ENCODE results near the gene MARK4. TPM values are rescaled to one million over a fixed set of nuclear protein-coding genes. Genes with fewer than 3 reads are reported as not detected.
"Not testable (repeated sequence)": the region's sequence is repeated elsewhere in the genome, so short reads cannot be mapped to it uniquely, and the experiment has no call there.

The MARK4 gene
- total RNA-seq, 4 donors from 2014 or later = 11.0 to 40.8 (median 13.2) TPM

GRCh38 chr19:45306040-45306439 is 55.0 kb downstream of the MARK4 start:
- no peaks in the 10 kb centered on the region for H3K9me3 ChIP-seq
- TF ChIP-seq, protein P1, sequence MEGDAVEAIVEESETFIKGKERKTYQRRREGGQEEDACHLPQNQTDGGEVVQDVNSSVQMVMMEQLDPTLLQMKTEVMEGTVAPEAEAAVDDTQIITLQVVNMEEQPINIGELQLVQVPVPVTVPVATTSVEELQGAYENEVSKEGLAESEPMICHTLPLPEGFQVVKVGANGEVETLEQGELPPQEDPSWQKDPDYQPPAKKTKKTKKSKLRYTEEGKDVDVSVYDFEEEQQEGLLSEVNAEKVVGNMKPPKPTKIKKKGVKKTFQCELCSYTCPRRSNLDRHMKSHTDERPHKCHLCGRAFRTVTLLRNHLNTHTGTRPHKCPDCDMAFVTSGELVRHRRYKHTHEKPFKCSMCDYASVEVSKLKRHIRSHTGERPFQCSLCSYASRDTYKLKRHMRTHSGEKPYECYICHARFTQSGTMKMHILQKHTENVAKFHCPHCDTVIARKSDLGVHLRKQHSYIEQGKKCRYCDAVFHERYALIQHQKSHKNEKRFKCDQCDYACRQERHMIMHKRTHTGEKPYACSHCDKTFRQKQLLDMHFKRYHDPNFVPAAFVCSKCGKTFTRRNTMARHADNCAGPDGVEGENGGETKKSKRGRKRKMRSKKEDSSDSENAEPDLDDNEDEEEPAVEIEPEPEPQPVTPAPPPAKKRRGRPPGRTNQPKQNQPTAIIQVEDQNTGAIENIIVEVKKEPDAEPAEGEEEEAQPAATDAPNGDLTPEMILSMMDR (IDR thresholded peaks at IDR 0.05) = no peak
- TF ChIP-seq POLR2A (IDR thresholded peaks at IDR 0.05) = no peak
- no peak for TF ChIP-seq EP300 (IDR thresholded peaks at IDR 0.05; ENCODE audit: low read depth)
- no peak for TF ChIP-seq POLR2AphosphoS5 (IDR thresholded peaks at IDR 0.05)
- 57 to 60% methylated on average over 1 to 9 of the region's 9 CpGs for WGBS, 2 donors (ENCODE audit: low coverage in 1 of 2)
- H3K4me1 ChIP-seq = no peaks in the 10 kb centered on the region
- in situ Hi-C loops (cut with MboI; ENCODE audit: low pct_ligation_motif_present in 1 of 4, low pct_unique_long_range_greater_than_20kb in 1 of 4, low sequenced_read_pairs in 3 of 4) = no loop called here
- intact Hi-C loops (cut with DNase I; ENCODE audit: low total_unique reads) = no loop called here
- no peak overlapping the region for H3K4me3 ChIP-seq
- no peak for DNase-seq
- H3K36me3 ChIP-seq = no peaks in the 10 kb centered on the region
- H3K27ac ChIP-seq = no peak overlapping the region
- no peaks in the 10 kb centered on the region for H3K27me3 ChIP-seq

GRCh38 chr19:45306518-45307027 is 55.5 kb downstream of the MARK4 start:
- Histone ChIP-seq H3K4me3 (no peak overlapping the region), H3K4me1 (no peaks in the 10 kb centered on the region), H3K36me3 (no peaks in the 10 kb centered on the region), H3K9me3 (no peaks in the 10 kb centered on the region), H3K27ac (no peak overlapping the region), H3K27me3 (no peaks in the 10 kb centered on the region)
- TF ChIP-seq POLR2AphosphoS5 (IDR thresholded peaks at IDR 0.05) = no peak
- TF ChIP-seq POLR2A (IDR thresholded peaks at IDR 0.05) = no peak
- TF ChIP-seq, protein P1 (IDR thresholded peaks at IDR 0.05) = no peak
- no peak for TF ChIP-seq EP300 (IDR thresholded peaks at IDR 0.05; ENCODE audit: low read depth)
- WGBS, 2 donors (ENCODE audit: low coverage in 1 of 2) = 84% methylated on average over 13 of the region's 18 CpGs; no CpG with 5 or more reads in 1 of the 2 donors
- no peak for DNase-seq
- intact Hi-C loops (cut with DNase I; ENCODE audit: low total_unique reads) (no loop called here), in situ Hi-C loops (cut with MboI; ENCODE audit: low pct_ligation_motif_present in 1 of 4, low pct_unique_long_range_greater_than_20kb in 1 of 4, low sequenced_read_pairs in 3 of 4) (no loop called here)

DNA sequence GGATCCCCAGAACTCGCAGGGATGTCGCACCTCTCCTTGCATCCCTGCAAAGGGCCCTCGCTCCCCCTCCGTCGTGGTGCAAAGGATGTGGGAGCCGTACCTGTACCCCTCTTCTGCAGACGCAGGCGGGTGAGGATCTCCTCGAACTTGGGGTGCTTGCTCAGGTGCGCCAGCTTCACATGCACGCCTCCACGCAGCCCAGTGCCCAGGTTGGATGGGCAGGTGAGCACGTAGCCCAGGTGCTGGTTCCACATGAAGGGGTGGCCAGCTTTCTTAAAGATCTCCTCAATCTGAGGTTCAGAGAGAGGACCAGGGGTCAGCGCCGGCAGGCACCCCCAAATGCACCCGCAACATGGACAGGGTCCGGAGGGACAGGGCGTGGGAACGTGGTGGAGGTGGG is 56.3 kb downstream of the MARK4 start:
- TF ChIP-seq, protein P1 (IDR thresholded peaks at IDR 0.05) = no peak
- TF ChIP-seq EP300 (IDR thresholded peaks at IDR 0.05; ENCODE audit: low read depth) (no peak), POLR2AphosphoS5 (IDR thresholded peaks at IDR 0.05) (no peak), POLR2A (IDR thresholded peaks at IDR 0.05) (no peak)
- no peaks in the 10 kb centered on the region for H3K4me1 ChIP-seq

DNA sequence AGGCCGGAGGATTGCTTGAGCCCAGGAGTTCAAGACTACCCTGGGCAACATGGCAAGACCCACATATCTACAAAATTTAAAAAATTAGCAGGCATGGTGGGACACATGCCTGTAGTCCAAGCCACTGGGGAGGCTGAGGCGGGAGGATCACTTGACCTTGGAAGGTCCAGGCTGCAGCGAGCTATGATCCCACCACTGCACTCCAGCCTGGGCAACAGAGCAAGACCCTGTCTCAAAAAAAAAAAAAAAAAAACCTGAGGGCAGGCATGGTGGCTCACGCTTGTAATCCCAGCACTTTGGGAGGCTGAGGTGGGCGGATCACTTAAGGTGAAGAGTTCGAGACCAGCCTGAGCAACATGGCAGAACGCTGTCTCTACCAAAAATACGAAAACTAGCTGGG is 58.3 kb downstream of the MARK4 start:
- H3K36me3 ChIP-seq; H3K4me3 ChIP-seq; H3K27me3 ChIP-seq; DNase-seq; intact Hi-C loops (cut with DNase I; ENCODE audit: low total_unique reads); in situ Hi-C loops (cut with MboI; ENCODE audit: low pct_ligation_motif_present in 1 of 4, low pct_unique_long_range_greater_than_20kb in 1 of 4, low sequenced_read_pairs in 3 of 4); H3K4me1 ChIP-seq; H3K27ac ChIP-seq; H3K9me3 ChIP-seq: not testable (repeated sequence)
- 92 to 94% methylated on average over 5 to 8 of the region's 8 CpGs for WGBS, 2 donors (ENCODE audit: low coverage in 1 of 2)

More for the DNA sequence above, 56.3 kb downstream of the MARK4 start:
- Histone ChIP-seq H3K27ac (no peak overlapping the region), H3K4me3 (no peak overlapping the region), H3K27me3 (no peaks in the 10 kb centered on the region), H3K9me3 (no peaks in the 10 kb centered on the region), H3K36me3 (no peaks in the 10 kb centered on the region)
- DNase-seq = no peak
- in situ Hi-C loops (cut with MboI; ENCODE audit: low pct_ligation_motif_present in 1 of 4, low pct_unique_long_range_greater_than_20kb in 1 of 4, low sequenced_read_pairs in 3 of 4) (no loop called here), intact Hi-C loops (cut with DNase I; ENCODE audit: low total_unique reads) (no loop called here)
- 93% methylated on average over 19 of the region's 19 CpGs; no CpG with 5 or more reads in 1 of the 2 donors for WGBS, 2 donors (ENCODE audit: low coverage in 1 of 2)

DNA sequence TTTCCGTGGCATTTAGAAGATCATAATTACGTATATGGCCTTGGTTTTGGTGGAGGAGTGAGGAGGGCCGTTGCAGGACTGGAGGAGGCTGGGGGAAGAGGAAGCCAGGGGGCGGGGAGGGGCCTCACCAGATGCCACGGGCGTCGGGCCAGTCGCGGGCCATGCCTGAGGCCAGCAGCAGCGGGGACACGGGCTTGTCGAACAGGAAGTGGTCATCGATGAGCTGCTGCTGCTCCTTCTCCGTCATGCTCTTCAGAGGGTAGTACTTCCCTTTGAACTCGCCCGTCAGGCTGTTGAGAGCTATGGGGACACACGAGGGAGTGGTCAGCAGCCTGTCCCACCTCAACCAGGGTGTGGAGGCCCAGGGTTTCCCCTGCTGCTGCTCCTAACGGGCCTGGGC is 60.5 kb downstream of the MARK4 start:
- in situ Hi-C loops (cut with MboI; ENCODE audit: low pct_ligation_motif_present in 1 of 4, low pct_unique_long_range_greater_than_20kb in 1 of 4, low sequenced_read_pairs in 3 of 4) = no loop called here
- no peaks in the 10 kb centered on the region for H3K4me1 ChIP-seq
- intact Hi-C loops (cut with DNase I; ENCODE audit: low total_unique reads) = no loop called here
- TF ChIP-seq POLR2A (IDR thresholded peaks at IDR 0.05) (no peak), EP300 (IDR thresholded peaks at IDR 0.05; ENCODE audit: low read depth) (no peak), POLR2AphosphoS5 (IDR thresholded peaks at IDR 0.05) (no peak)
- TF ChIP-seq, protein P1 (IDR thresholded peaks at IDR 0.05) = no peak
- no peaks in the 10 kb centered on the region for H3K9me3 ChIP-seq
- H3K27me3 ChIP-seq = peaks cover 8% of the 10 kb centered on the region
- 37% methylated on average over 14 of the region's 18 CpGs; no CpG with 5 or more reads in 1 of the 2 donors for WGBS, 2 donors (ENCODE audit: low coverage in 1 of 2)
- H3K27ac ChIP-seq = no peak overlapping the region
- no peak for DNase-seq
- no peak overlapping the region for H3K4me3 ChIP-seq
- H3K36me3 ChIP-seq = no peaks in the 10 kb centered on the region

GRCh38 chr19:45312285-45312684 is 61.2 kb downstream of the MARK4 start:
- in situ Hi-C loops (cut with MboI; ENCODE audit: low pct_ligation_motif_present in 1 of 4, low pct_unique_long_range_greater_than_20kb in 1 of 4, low sequenced_read_pairs in 3 of 4); intact Hi-C loops (cut with DNase I; ENCODE audit: low total_unique reads): not testable (repeated sequence)
- 91% methylated on average over 14 of the region's 14 CpGs; no CpG with 5 or more reads in 1 of the 2 donors for WGBS, 2 donors (ENCODE audit: low coverage in 1 of 2)

More at GRCh38 chr19:45312285-45312684, 61.2 kb downstream of the MARK4 start:
- not testable (repeated sequence) for H3K27ac ChIP-seq, H3K4me1 ChIP-seq, H3K36me3 ChIP-seq, DNase-seq, H3K4me3 ChIP-seq, H3K9me3 ChIP-seq
- peaks cover 14% of the 10 kb centered on the region for H3K27me3 ChIP-seq

All from transverse colon (tissue), 4 donors.